WI38 (cell line): ENCODE data around the gene ADGRA1.

Experiments
- H3K4me3 ChIP-seq: 2 replicates; pipeline ENCODE4 v1.5.1; 2011; ENCODE audit warnings: low read depth, mild to moderate bottlenecking, control low read depth, low read length
- TF ChIP-seq, protein P1 (sequence below): IDR thresholded peaks from 2 replicates; pipeline ENCODE4 v1.5.1; 2012; ENCODE audit warnings: low read depth, mild to moderate bottlenecking, control low read depth, low read length

ADGRA1 gene

DNA sequence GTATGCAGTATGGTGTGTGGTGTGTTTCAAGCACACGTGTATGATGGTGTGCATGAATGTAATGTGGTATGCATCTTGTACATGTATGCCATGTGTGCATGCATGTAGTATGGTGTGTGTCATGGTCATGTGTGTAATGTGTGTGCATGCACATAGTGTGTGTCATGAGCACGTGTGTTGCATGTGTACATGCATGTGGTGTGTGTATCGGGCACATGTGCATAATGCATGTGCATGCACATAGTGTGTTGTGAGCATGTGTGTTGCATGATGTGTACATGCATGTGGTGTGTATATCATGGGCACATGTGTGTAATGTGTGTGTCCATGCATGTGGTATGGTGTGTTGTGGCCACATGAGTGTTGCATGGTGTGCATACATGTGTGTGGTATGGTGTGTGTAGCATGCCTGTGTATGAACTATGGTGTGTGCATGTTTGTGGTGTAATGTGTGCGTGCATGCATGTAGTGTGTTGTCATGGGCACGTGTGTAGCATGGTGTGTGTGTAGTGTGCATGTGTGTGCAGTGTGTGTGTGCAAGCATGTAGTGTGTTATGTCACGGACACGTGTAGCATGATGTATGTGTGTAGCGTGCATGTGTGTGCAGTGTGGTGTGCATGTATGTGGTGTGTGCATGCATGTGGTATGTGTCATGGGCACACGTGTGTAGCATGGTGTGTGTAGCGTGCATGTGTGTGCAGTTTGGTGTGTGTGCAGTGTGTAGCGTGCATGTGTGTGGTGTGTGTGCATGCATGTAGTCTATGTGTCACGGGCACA lies 89.8 kb downstream of the ADGRA1 start:
- no peak overlapping the region for H3K4me3 ChIP-seq
- TF ChIP-seq, protein P1, sequence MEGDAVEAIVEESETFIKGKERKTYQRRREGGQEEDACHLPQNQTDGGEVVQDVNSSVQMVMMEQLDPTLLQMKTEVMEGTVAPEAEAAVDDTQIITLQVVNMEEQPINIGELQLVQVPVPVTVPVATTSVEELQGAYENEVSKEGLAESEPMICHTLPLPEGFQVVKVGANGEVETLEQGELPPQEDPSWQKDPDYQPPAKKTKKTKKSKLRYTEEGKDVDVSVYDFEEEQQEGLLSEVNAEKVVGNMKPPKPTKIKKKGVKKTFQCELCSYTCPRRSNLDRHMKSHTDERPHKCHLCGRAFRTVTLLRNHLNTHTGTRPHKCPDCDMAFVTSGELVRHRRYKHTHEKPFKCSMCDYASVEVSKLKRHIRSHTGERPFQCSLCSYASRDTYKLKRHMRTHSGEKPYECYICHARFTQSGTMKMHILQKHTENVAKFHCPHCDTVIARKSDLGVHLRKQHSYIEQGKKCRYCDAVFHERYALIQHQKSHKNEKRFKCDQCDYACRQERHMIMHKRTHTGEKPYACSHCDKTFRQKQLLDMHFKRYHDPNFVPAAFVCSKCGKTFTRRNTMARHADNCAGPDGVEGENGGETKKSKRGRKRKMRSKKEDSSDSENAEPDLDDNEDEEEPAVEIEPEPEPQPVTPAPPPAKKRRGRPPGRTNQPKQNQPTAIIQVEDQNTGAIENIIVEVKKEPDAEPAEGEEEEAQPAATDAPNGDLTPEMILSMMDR: no peak

DNA sequence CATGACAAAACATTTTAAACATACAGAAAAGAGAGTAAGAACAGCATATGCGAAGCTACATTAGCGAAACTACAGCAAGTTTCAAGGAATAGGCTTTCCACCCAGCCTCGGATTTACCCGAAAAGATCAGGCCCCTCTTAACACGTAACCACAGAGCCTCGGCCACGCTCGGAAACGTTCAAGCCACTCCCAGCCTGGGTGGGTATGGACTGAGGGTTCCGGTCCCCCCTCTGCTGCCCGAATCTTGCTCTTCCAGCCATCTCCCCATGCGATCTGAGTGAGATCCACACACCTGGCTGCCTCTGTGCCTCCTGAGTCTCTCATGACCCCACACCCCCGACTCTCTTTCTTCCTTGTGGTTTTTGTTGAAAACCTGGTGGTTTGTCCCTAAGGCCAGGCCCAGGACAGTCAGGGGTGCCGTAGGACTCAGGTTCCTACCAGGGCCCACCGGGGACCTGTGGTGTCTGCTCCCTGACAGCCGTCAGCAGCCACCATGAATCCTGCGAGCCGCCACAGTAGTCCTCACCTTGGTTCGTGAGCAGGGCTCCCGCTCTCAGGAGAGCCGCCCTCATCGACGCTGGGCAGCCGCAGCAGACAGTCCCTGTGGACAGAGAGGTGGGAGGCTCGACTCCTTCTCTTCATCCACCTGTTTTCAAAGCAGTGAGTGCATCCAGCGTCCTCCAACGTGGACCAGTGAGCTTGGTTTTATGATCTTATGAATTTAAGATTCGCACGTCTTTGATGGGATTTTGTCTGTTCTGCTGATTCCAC lies 90.8 kb downstream of the ADGRA1 start:
- TF ChIP-seq, protein P1: no peak
- no peak overlapping the region for H3K4me3 ChIP-seq

DNA sequence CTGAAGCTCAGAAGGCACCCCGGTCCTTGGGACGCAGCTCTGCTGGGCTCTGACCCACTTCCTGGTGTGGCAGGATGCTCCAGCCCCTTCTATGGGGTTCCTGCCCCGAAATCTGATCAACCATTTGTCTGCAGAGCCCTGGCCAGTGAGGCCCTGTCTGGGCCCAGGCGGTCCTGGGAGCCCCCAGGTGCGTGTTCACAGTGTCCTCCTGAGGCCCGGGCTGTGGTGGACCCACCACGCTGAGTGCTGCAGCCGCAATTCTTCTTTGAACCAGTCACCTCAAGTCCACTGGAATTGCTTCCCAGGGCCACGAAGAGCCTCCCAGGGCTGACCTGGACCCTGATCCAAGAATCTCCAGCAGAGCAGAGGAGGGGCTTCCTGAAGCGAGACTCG lies 91.4 kb downstream of the ADGRA1 start:
- TF ChIP-seq, protein P1: no peak
- H3K4me3 ChIP-seq: no peak overlapping the region

DNA sequence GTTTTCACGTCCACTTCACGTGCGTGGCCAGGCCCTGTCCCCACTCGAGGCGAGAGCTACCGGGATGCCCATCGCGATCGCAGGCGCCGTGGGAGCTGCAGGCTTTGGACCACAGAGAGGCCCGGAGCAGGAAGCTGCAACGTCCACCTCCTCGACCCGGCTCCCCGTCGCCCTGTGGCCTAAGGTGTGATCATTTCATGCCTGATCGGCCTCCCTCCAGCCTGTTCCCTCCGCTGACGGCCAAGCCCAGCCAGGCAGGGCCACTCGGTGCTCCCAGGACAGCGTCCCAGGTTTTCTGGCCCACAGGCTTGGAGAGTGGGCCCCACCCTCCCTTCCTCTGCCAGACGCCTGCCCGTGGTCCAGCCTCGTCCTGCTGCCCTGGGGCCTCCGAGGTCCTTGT lies 91.9 kb downstream of the ADGRA1 start:
- TF ChIP-seq, protein P1: no peak
- H3K4me3 ChIP-seq: no peak overlapping the region

DNA sequence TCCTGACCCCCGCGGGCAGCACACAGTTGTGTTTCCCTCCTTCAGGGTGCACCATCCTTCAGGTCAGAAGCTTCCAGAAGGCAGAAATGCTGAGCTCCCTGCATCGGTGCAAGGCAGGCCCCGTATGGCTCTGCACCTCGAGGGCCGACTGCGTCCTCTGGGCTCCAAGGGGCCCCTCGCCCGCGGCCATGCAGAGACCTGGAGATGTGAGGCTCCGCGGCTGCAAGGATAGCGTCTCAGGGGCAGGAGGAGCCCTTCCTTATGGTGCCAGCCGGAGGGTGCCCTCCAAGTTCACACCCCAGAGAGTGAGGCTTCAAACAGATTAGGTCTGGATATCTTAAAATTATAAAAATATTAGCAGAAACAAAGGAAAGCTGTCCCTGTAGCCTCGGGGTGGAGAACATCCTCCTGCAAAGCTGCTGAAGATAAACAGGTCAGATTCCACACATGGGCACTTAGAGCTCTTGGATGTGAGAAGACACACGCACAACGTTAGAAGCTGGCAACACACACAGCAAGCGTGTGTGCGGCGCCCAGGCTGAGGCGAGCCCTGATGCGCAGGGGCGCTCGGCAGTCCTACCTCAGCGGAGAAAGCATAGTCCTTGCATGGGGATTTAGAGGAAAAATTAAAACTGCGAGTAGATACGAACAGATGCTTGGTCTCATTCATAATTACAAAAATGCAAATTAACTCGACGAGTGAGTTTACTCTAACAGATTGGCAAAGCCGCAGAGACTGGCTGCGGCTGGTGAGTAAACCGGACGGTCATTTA lies 92.7 kb downstream of the ADGRA1 start:
- H3K4me3 ChIP-seq: no peak overlapping the region
- TF ChIP-seq, protein P1: no peak

DNA sequence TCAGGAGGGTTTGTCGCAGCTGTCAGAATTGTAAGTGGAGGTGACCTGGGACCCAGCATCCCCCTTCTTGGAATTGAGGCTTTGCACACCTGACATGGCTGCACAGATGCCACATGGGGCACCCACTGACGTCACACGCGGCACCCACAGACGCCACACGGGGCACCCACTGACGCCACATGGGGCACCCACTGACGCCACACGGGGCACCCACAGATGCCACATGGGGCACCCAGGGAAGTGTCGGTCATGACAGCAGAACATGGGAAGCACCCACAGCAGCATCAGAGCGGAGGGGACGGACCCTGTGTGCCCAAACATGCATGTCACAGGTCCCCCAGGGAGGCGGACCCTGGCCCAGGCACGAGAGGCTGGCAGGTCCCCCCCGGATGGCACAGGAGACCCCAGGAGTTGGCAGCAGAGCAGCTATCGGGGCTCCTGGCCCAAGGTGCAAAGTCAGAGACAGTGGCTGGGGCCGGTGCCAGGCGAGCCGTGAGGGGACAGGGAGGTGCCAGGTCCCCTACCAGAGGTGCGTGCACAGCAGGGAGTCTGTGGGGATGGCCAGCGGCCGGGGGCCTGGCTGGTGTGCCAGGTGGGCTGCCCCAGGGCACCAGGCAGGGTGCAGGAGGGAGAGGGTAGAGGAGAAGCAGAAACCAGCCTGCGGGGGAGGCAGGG lies 93.4 kb downstream of the ADGRA1 start:
- TF ChIP-seq, protein P1: no peak
- H3K4me3 ChIP-seq: no peak overlapping the region
